BJ (cell line): ENCODE measurements around the gene TMEM178B. TPM values are rescaled to one million over a fixed set of nuclear protein-coding genes. Genes with fewer than 3 reads are reported as not detected.
"Not testable (repeated sequence)": the region's sequence is repeated elsewhere in the genome, so short reads cannot be mapped to it uniquely, and the experiment has no call there.

ENCODE experiments used
- CTCF ChIA-PET: fragments of 350-600 bp; formaldehyde crosslinking; extraction: SDS; loops from one replicate; lab custom pipeline; 2021; ENCODE audit warnings: antibody characterized with exemption, inconsistent platforms; lab: Yijun Ruan, JAX
- POLR2A ChIA-PET: fragments of 300-600 bp; sonication (Branson Sonifier 250); formaldehyde crosslinking; extraction: SDS; loops from one replicate; lab custom pipeline; 2021; ENCODE audit warnings: antibody characterized with exemption; lab: Charles Lee
- DNase-seq: peaks from one replicate; pipeline ENCODE4 v3.0.0-alpha.2; 2011; ENCODE audit warnings: low read depth
- H3K27me3 ChIP-seq: 2 replicates; pipeline ENCODE4 v1.6.0; 2011; ENCODE audit warnings: low read length; ENCODE audit not compliant: control insufficient read depth, insufficient read depth
- H3K36me3 ChIP-seq: 2 replicates; pipeline ENCODE4 v1.5.1; 2011; ENCODE audit warnings: low read length; ENCODE audit not compliant: control insufficient read depth, insufficient read depth
- H3K4me3 ChIP-seq: 2 replicates; pipeline ENCODE4 v1.5.1; 2011; ENCODE audit warnings: low read depth, mild to moderate bottlenecking, control low read depth, low read length
- polyA plus RNA-seq: library from polyadenylated mRNA; depleted of rRNA; stranded (reverse); fragments of >200 nt; gene quantifications from 2 replicates; pipeline ENCODE4 v1.2.3, GENCODE V29; 2011
- TF ChIP-seq, protein P1 (sequence below): IDR thresholded peaks from 2 replicates; pipeline ENCODE4 v1.5.1; 2011; ENCODE audit warnings: low read depth, mild to moderate bottlenecking, control low read depth, inconsistent platforms, low read length, moderate library complexity; ENCODE audit not compliant: insufficient read depth

The TMEM178B gene
- polyA plus RNA-seq, 1 experiment = 0.43 TPM

DNA sequence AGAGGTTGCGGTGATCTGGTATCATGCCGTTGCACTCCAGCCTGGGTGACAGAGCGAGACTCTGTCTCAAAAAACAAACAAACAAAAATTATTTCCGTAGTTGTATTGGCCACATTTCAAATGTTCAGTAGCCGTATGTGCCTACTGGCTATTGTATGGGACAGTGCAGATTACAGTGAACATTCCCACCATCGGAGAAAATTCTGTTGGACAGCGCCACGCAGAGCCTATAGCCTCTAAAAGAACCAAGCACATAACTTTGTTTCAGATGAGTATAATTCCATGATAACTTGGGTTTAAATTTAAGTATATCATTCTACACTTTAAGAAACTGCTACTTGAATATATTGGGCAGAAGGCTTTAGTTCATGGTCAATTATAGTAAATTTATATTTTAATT, 5.4 kb downstream of the TMEM178B start:
- no peak for DNase-seq
- TF ChIP-seq, protein P1, sequence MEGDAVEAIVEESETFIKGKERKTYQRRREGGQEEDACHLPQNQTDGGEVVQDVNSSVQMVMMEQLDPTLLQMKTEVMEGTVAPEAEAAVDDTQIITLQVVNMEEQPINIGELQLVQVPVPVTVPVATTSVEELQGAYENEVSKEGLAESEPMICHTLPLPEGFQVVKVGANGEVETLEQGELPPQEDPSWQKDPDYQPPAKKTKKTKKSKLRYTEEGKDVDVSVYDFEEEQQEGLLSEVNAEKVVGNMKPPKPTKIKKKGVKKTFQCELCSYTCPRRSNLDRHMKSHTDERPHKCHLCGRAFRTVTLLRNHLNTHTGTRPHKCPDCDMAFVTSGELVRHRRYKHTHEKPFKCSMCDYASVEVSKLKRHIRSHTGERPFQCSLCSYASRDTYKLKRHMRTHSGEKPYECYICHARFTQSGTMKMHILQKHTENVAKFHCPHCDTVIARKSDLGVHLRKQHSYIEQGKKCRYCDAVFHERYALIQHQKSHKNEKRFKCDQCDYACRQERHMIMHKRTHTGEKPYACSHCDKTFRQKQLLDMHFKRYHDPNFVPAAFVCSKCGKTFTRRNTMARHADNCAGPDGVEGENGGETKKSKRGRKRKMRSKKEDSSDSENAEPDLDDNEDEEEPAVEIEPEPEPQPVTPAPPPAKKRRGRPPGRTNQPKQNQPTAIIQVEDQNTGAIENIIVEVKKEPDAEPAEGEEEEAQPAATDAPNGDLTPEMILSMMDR = no peak
- peaks cover 6% of the 10 kb centered on the region for H3K27me3 ChIP-seq
- H3K36me3 ChIP-seq = no peaks in the 10 kb centered on the region
- H3K4me3 ChIP-seq = no peak overlapping the region
- ChIA-PET POLR2A (no interaction called here), CTCF (no interaction called here)

DNA sequence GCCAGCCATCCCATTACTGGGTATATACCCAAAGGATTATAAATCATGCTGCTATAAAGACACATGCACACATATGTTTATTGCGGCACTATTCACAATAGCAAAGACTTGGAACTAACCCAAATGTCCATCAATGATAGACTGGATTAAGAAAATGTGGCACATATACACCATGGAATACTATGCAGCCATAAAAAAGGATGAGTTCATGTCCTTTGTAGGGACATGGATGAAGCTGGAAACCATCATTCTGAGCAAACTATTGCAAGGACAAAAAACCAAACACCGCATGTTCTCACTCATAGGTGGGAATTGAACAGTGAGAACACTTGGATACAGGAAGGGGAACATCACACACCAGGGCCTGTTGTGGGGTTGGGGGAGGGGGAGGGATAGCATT, 15.6 kb downstream of the TMEM178B start:
- CTCF ChIA-PET, H3K36me3 ChIP-seq, H3K27me3 ChIP-seq, H3K4me3 ChIP-seq, POLR2A ChIA-PET, DNase-seq: not testable (repeated sequence)

DNA sequence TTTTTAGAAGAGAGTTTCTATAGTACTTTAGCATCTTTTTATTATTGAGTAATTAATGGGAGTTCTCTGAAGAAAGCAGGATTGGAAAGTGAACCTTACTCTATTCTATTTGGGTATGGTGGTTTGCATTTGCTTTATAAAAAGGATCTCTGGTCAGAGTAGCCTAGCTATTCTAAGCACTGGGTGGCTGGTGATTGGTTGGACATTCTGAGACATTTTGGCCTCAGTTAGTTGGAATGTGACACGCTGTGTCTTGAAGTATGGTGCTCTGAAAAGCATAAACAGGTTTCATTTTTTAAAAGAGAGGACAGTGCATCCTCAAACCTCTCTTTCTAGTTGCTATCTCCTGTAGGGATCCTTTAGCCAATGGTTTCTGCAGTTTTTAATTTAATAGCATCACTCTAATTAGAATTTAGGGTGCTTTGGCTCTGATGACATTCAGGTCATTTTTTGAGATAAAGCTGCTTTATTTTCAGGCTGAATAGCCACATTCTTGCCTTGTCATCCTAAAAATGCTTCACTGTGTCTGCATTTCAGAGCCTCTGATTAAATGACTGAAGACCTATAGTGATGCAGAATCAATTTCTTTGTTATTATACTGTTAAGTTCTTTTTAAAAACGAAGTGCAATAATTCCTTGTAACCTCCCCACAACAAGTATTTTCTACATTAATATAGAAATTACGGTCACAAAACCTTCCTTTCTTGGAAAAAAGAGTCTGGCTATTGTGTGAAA, 20.6 kb downstream of the TMEM178B start:
- ChIA-PET POLR2A (no interaction called here), CTCF (no interaction called here)
- TF ChIP-seq, protein P1 = no peak
- Histone ChIP-seq H3K36me3 (no peaks in the 10 kb centered on the region), H3K27me3 (no peaks in the 10 kb centered on the region), H3K4me3 (no peak overlapping the region)
- no peak for DNase-seq

DNA sequence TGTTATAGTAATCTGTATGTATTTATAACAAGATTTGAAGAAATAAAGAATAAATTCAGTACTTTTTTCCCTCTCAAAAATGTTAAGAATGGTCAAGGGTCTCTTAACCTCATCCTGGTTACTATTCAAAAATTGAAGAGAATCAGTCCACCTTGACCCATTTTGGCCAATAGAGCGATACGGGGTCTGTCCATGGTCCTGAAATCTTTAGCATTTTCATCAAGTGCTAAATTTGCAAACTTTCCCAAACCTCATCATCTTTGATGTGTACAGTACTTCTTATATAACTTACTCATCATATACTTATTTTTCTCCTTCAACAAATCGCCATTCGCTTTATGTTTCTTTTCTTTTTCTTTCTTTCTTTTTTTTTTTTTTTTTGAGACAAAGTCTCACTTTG, 23.6 kb downstream of the TMEM178B start:
- ChIA-PET CTCF (no interaction called here), POLR2A (no interaction called here)
- no peaks in the 10 kb centered on the region for H3K27me3 ChIP-seq
- TF ChIP-seq, protein P1 = no peak
- H3K36me3 ChIP-seq = no peaks in the 10 kb centered on the region
- no peak for DNase-seq
- no peak overlapping the region for H3K4me3 ChIP-seq

DNA sequence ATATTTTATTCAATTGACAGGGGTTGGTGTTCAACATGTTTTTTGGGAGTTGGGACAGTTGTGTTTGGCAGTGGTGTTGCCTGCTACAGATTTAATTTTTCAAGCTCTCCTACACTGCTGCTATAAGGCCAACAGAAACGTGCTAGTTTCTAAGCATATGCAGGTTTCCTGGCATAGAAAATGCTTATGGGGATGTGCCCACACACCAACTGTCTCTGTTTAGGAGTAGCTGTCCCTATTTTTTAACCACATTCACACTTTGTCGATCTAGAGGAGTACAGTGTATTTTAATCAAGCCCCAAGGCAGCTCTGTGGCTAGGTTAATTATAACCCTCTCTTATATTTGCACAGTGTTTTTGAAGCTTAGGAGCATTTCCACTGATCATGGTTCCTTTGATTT, 28.6 kb downstream of the TMEM178B start:
- CTCF ChIA-PET = no interaction called here
- TF ChIP-seq, protein P1 = no peak
- no peak for DNase-seq
- Histone ChIP-seq H3K4me3 (no peak overlapping the region), H3K27me3 (no peaks in the 10 kb centered on the region), H3K36me3 (no peaks in the 10 kb centered on the region)
- POLR2A ChIA-PET = no interaction called here
